Caco-2 (cell line): ENCODE measurements around the gene CDH12. TPM values are rescaled to one million over a fixed set of nuclear protein-coding genes. Genes with fewer than 3 reads are reported as not detected.

Experiments used
- BruUV-seq: library from RNA; stranded (reverse); fragments of 400-500 nt; replicated peaks from 2 replicates; lab custom pipeline; 2021; lab: Mats Ljungman, UMichigan
- CTCF ChIA-PET: fragments of 300-600 bp; sonication (Branson Sonifier 250); formaldehyde crosslinking; loops from one replicate; lab custom pipeline; 2022; ENCODE audit warnings: antibody characterized with exemption; lab: Charles Lee
- POLR2A ChIA-PET: fragments of 300-600 bp; sonication (Branson Sonifier 250); formaldehyde crosslinking; loops from one replicate; lab custom pipeline; 2022; ENCODE audit warnings: antibody characterized with exemption; lab: Charles Lee
- DNase-seq, 2 experiments: peaks; one replicate each; pipeline versions ENCODE4 v3.0.0 to v3.0.0-alpha.2; 2020 to 2022
- H3K27me3 ChIP-seq: replicated peaks from 2 replicates; pipeline ENCODE4 v1.6.0; 2011; ENCODE audit warnings: low read length; ENCODE audit not compliant: control insufficient read depth, insufficient read depth
- H3K36me3 ChIP-seq: 2 replicates; pipeline ENCODE4 v1.5.1; 2011; ENCODE audit warnings: low read length; ENCODE audit not compliant: control insufficient read depth, insufficient read depth
- H3K4me1 ChIP-seq: fragments of 250-450 bp; sonication (Bioruptor Pico); 2 replicates; pipeline ENCODE4 v1.5.1; 2020; ENCODE audit warnings: mild to moderate bottlenecking
- H3K4me3 ChIP-seq: 2 replicates; pipeline ENCODE4 v1.5.1; 2011; ENCODE audit warnings: low read depth, mild to moderate bottlenecking, control low read depth, low read length
- H3K9me3 ChIP-seq: fragments of 250-450 bp; sonication (Bioruptor Pico); 2 replicates; pipeline ENCODE4 v1.5.1; 2020; ENCODE audit warnings: mild to moderate bottlenecking, moderate library complexity
- H3K27ac Mint-ChIP-seq: one replicate; pipeline ENCODE4 v1.8.0; 2022; ENCODE audit warnings: mixed read lengths; ENCODE audit not compliant: unreplicated experiment
- H3K27me3 Mint-ChIP-seq: one replicate; pipeline ENCODE4 v1.8.0; 2022; ENCODE audit warnings: mixed read lengths; ENCODE audit not compliant: insufficient read depth, unreplicated experiment
- H3K36me3 Mint-ChIP-seq: one replicate; pipeline ENCODE4 v1.8.0; 2022; ENCODE audit warnings: mild to moderate bottlenecking, mixed read lengths; ENCODE audit not compliant: insufficient read depth, unreplicated experiment
- H3K4me1 Mint-ChIP-seq: one replicate; pipeline ENCODE4 v1.8.0; 2022; ENCODE audit warnings: low read depth, mixed read lengths; ENCODE audit not compliant: unreplicated experiment
- H3K4me3 Mint-ChIP-seq: one replicate; pipeline ENCODE4 v1.8.0; 2022; ENCODE audit warnings: mild to moderate bottlenecking, moderate library complexity, mixed read lengths; ENCODE audit not compliant: unreplicated experiment
- H3K9me3 Mint-ChIP-seq: one replicate; pipeline ENCODE4 v1.8.0; 2022; ENCODE audit warnings: mixed read lengths; ENCODE audit not compliant: unreplicated experiment
- intact Hi-C: fragments of 100-400 bp; cut with micrococcal nuclease; formaldehyde crosslinking; loops from one replicate; pipeline ENCODE4 v1.10.0; 2022; ENCODE audit not compliant: unreplicated experiment
- total RNA-seq: library from RNA; stranded (reverse); gene quantifications from 2 replicates; pipeline ENCODE4 v1.2.3, GENCODE V29; 2022
- TF ChIP-seq, protein P1 (sequence below), 2 experiments: fragments of 200-600 bp in 1 of 2; IDR thresholded peaks; 1 replicate in 1 of 2; 2 replicates in 1 of 2; pipeline versions ENCODE4 v1.5.1 to v1.8.0; 2011 to 2022; ENCODE audit warnings: antibody characterized with exemption in 1 of 2, control low read depth in 1 of 2, inconsistent platforms in 1 of 2, low read depth in 1 of 2, low read length in 1 of 2, mild to moderate bottlenecking in 1 of 2, moderate library complexity in 1 of 2; ENCODE audit not compliant: insufficient read depth in 1 of 2, severe bottlenecking in 1 of 2, unreplicated experiment in 1 of 2

Gene CDH12
- total RNA-seq, 1 experiment from 2014 or later, result not detected

DNA sequence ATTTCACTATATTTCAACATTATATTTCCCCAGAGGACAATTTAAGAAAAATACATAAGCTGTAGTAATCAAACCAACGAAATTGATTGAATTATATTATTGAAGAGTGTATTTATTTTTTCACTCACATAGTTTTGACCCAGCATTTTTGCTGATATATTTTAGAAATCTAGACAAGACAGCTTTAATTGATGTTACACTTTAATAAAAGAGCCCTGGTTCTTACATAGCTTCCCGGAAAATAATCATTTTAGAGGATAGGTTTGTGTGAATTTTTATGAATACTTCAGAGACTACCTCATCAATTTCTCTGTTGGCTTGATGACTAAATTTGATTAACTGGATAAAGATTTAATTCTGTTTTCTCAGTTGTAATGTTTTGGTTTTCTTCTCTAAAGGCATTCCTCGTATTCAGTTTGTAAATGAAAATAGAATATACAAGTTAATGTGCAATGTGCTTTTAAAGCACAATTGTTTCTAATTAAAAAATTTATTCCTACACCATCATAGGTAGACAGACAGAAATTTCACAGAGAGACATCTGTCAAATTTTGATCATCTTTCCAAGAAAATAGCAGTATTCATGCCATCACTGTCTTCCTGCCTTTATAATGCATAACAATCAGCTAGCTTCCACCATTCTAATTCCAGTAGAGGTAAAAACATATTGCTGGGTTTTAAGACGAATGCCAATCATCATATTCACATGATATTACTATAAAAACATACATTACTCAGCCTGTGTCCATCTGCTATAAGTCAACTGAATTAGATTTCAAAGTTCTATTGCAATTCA, 441.4 kb downstream of the CDH12 start:
- no peaks in the 10 kb centered on the region for H3K27me3 Mint-ChIP-seq
- BruUV-seq, result no TSS peak
- TF ChIP-seq, protein P1, sequence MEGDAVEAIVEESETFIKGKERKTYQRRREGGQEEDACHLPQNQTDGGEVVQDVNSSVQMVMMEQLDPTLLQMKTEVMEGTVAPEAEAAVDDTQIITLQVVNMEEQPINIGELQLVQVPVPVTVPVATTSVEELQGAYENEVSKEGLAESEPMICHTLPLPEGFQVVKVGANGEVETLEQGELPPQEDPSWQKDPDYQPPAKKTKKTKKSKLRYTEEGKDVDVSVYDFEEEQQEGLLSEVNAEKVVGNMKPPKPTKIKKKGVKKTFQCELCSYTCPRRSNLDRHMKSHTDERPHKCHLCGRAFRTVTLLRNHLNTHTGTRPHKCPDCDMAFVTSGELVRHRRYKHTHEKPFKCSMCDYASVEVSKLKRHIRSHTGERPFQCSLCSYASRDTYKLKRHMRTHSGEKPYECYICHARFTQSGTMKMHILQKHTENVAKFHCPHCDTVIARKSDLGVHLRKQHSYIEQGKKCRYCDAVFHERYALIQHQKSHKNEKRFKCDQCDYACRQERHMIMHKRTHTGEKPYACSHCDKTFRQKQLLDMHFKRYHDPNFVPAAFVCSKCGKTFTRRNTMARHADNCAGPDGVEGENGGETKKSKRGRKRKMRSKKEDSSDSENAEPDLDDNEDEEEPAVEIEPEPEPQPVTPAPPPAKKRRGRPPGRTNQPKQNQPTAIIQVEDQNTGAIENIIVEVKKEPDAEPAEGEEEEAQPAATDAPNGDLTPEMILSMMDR (IDR thresholded peaks at IDR 0.05; ENCODE audit: insufficient read depth in 1 of 2, low read depth in 1 of 2, low read length in 1 of 2, severe bottlenecking in 1 of 2, unreplicated experiment in 1 of 2), result no peak
- ChIA-PET POLR2A (no interaction called here), CTCF (no interaction called here)
- no peaks in the 10 kb centered on the region for H3K4me1 Mint-ChIP-seq
- no peak for DNase-seq
- no peaks in the 10 kb centered on the region for H3K36me3 ChIP-seq
- no peaks in the 10 kb centered on the region for H3K9me3 Mint-ChIP-seq
- H3K36me3 Mint-ChIP-seq, result no peaks in the 10 kb centered on the region
- no peak overlapping the region for H3K27ac Mint-ChIP-seq
- H3K4me3 ChIP-seq, result no peak overlapping the region
- no peaks in the 10 kb centered on the region for H3K9me3 ChIP-seq
- H3K27me3 ChIP-seq, result no peaks in the 10 kb centered on the region
- intact Hi-C loops, result no loop called here
- no peak overlapping the region for H3K4me3 Mint-ChIP-seq
- no peaks in the 10 kb centered on the region for H3K4me1 ChIP-seq

DNA sequence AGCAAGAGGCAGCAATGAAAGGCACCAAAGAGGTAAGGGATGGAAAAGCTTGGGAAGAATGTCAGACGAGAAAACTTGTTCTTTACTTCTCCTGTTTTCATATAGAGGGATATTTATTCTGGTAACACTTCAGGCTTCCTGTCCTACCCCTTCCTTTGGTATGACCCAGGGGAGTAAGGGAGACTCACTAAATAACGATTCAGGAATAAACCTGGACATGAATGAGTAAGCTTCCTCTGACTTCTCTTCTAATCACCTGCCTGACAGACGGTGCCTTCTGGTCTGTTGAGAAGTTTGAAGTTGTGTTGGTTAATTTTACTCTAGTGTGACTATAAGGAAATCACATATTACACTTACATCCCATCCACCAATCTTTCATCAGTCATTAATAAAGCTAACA, 461.2 kb downstream of the CDH12 start:
- Histone ChIP-seq H3K4me1 (no peaks in the 10 kb centered on the region), H3K27me3 (no peaks in the 10 kb centered on the region), H3K4me3 (no peak overlapping the region), H3K36me3 (no peaks in the 10 kb centered on the region), H3K9me3 (no peaks in the 10 kb centered on the region)
- H3K4me3 Mint-ChIP-seq, result no peak overlapping the region
- no peaks in the 10 kb centered on the region for H3K4me1 Mint-ChIP-seq
- DNase-seq, result no peak
- H3K36me3 Mint-ChIP-seq, result no peaks in the 10 kb centered on the region
- ChIA-PET POLR2A (no interaction called here), CTCF (no interaction called here)
- no peaks in the 10 kb centered on the region for H3K9me3 Mint-ChIP-seq
- no peak overlapping the region for H3K27ac Mint-ChIP-seq
- intact Hi-C loops, result no loop called here
- TF ChIP-seq, protein P1 (IDR thresholded peaks at IDR 0.05; ENCODE audit: insufficient read depth in 1 of 2, low read depth in 1 of 2, low read length in 1 of 2, severe bottlenecking in 1 of 2, unreplicated experiment in 1 of 2), result no peak
- BruUV-seq, result no TSS peak
- H3K27me3 Mint-ChIP-seq, result peaks cover 3% of the 10 kb centered on the region

DNA sequence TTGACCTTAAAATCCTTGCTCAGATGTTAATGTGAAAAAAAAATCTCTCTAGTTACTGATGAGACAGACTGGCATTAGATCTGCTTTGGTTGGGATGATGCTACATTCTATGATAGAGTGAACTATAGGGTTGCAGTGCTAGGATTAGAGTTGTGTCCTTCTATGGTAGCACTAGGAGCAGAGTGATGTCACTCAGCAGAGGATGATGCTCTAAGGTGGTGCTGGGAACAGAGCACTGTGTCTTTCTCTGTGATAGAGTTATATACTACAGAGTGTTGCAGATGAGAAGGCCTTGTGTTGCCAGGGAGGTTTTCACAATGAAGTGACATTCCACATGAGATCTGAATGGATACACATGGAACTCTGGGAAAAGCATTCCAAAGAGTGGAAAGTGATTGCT, 462.3 kb downstream of the CDH12 start:
- Histone ChIP-seq H3K4me3 (no peak overlapping the region), H3K27me3 (no peaks in the 10 kb centered on the region), H3K9me3 (no peaks in the 10 kb centered on the region), H3K36me3 (no peaks in the 10 kb centered on the region), H3K4me1 (no peaks in the 10 kb centered on the region)
- Mint-ChIP-seq H3K27me3 (peaks cover 3% of the 10 kb centered on the region), H3K9me3 (no peaks in the 10 kb centered on the region), H3K4me1 (no peaks in the 10 kb centered on the region), H3K36me3 (no peaks in the 10 kb centered on the region), H3K4me3 (no peak overlapping the region), H3K27ac (no peak overlapping the region)
- no TSS peak for BruUV-seq
- DNase-seq, result no peak
- ChIA-PET CTCF (no interaction called here), POLR2A (no interaction called here)
- TF ChIP-seq, protein P1 (IDR thresholded peaks at IDR 0.05; ENCODE audit: insufficient read depth in 1 of 2, low read depth in 1 of 2, low read length in 1 of 2, severe bottlenecking in 1 of 2, unreplicated experiment in 1 of 2), result no peak
- intact Hi-C loops, result no loop called here
